ENCODE data around the gene ZBTB47.

The ZBTB47 gene

DNA sequence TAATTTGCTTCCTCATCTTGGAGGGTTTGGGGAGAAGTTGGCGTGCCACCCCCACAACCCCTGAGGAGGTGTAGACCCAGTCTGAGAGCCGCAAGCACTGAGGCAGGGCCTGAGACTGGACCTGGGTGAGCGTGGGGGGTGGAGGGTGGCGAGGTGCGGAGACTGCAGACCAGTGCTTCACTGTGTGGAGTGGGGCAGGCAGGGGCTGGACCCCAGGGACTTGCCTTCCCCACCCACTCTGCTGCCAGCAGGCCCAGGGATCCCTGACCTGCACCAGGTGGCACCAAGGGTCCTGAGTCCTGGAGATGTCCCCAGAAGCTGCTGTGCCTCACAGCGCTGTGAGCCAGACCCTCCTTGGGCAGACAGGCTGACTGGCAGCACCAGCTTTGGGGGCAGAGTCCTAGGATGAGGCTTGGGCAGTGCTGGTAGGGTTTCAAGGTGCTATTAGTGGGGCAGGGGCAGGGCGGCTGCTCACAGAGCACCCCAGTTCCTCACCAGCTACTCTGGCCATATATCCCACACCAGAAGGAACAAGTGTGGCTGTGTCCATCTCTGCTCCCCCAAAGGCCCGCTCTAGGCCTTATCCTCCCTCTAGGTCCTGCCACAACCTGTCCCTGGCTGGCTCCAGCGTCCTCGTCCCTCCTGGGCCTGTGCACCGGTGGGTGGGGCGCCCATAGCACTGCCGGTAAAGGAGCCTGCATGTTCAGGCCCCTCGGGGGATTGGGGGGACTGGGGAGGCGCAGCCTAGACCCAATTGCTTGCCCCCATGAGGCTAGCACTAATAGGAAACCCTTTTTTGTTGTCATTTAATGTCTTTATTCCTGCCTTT, 11.8 kb downstream of the ZBTB47 start:
- DNase-seq (ENCODE audit: low read depth in 2 of 2) = no peak

DNA sequence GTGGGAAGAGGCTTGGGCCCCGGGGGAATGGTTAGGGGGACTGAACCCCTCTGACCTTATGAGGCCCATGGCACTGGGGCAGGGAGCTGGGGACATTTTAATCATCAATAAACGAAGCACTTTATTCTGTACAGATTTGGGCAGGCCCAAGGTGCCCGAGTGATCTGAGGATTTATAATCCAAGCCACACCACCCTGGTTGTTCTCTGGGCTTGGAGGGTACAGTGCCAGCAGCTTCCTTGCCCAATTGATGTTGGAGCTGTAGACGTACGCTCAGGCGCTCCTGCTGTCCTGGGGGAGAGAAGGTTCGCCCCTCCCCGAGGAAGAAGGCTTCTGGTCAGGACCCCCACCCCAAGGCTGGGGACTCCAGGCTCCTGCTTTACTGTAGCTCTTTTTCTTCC, 12.5 kb downstream of the ZBTB47 start:
- no peak for DNase-seq (ENCODE audit: low read depth in 2 of 2)

DNA sequence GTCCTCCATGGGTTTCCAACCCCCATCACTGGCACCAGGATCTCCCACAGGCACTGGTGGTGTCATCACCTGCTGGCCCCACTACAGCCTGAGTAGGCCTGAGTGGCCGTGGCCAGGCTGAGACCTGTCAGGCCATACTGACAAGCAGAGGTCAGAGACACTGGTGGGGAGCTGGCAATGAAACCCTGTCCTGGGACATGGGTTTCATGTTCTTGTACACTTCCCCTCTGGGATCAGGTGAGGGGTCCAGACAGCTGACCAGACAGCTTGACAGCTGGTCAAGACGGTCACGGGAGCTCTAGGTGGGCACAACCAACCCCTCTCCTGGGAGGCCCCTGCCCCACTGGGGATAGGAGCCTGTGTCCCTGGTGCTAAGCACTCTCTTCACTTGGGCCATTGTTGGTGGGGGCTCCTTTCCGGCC, 13.1 kb downstream of the ZBTB47 start:
- no peak for DNase-seq (ENCODE audit: low read depth in 2 of 2)

DNA sequence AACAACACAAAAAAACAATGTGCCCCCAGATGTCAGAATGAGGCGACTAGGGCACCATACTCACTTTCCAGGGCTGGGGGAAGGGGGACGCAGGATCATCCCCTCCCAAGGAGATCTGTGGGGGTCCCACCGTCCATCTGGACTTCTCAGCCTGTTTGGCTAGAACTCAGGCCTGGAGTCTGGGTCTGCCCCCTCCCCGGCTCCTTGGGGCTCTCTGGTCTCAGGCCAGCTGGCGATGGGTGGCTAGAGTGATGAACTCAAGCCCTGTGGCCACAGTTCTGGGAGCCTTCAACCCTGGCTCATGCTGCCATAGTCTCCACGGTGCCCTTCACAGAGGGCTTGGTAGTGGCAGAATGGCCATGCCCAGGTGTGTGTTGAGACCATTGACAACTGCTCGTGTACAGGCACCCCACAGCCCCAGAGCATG, 13.6 kb downstream of the ZBTB47 start:
- DNase-seq (ENCODE audit: low read depth in 2 of 2) = no peak

DNA sequence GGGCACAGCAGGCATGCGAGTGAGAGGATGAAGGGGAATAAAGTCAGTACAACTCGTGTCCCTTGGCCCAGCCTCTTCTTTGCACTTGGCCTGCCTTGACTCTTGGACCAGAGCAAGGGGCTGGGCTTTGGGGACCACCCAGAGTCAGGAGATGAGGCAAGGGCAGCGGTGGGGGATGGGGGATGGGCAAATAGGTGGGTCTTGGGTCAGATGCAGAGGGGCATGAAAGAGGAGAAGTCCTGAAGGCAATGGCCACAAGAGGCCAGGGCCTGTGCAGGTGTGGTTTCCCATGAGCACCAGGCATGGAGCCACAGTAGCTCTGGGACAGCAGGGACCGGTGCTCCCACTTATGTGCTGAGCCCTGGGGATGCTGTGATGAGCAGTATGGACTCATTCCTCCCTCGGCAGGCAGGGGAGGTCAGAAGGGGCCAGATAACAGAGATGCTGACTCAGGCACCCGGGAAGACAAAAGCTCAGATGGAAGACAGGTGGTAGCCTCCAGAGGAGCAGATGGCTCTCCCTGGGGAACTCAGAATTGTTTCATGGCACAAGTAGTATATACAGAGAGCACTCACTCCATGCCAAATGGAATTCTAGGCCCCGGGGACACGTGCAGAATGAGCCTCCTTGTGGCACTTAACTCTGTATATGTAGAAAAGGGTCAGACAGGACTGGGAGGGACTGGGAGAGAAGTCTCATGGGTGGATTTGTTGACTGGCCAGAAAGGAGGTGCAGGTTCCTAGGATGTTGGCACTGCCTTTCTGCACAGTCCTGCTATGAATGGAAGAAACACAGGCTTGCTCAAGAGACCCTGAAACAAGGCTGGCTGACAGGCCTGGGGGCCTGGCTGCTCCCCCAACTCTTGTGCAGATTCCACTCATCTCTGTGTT, 14.3 kb downstream of the ZBTB47 start:
- no peak for DNase-seq (ENCODE audit: low read depth in 2 of 2)

DNA sequence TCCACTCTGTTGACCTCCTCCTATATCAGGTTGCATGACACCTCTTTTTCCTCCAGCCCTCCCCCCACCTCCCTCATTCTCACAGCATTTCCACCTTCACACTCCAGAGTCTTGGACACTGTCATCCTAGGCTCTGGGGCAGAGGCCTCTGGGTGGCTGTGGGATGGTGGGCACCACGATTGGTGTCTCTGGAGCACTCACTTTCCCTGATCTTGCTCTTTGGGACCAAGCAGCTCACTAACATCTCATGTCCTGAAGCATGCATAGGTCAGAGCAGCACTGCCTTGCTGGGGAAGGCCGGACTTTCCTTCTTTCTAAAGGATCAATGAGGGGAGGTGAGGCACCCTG, 14.9 kb downstream of the ZBTB47 start:
- DNase-seq (ENCODE audit: low read depth in 2 of 2) = no peak

- no peak for DNase-seq (ENCODE audit: low read depth in 2 of 2)
These were observed 15.3 kb downstream of the ZBTB47 start for GRCh38 chr3:42668793-42669217.

GRCh38 chr3:42670051-42670576, 16.6 kb downstream of the ZBTB47 start:
- DNase-seq (ENCODE audit: low read depth in 2 of 2) = no peak

DNA sequence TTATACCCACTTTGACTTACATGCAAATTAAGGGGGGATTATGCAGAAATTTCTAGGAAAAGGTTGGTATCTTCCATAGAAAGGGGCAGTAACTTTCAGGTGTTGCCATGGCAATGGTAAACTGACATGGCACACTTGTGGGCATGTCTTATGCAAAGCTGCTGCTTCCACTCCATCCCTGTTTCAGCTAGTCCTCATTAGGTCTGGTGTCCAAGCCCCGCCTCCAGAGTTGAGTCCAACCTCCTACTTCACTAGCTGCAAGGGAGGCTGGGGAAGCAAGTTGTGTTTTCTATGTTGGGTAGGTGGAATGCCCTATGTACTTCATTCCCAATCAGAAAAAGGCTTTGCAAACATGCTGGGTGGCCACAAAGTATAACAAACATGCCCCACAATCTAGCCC, 17.2 kb downstream of the ZBTB47 start:
- DNase-seq (ENCODE audit: low read depth in 2 of 2) = no peak

DNA sequence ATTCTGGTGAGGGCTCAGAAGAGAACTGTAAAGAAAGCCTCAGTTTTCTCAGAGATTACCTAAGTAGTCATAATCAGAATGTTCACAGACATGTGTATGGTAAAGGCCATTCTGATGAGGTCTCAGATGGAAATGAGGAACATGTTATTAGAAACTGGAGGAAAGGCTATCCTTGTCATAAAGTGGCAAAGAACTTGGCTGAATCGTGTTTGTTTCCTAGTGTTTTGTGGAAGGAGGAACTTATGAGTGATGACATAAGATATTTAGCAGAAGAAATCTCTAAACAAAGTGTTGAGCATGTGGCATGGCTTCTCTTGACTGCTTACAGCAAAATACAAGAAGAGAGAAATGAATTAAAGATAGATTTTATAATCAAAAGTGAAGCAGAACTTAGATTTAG, 19.0 kb downstream of the ZBTB47 start:
- DNase-seq (ENCODE audit: low read depth in 2 of 2) = no peak

DNA sequence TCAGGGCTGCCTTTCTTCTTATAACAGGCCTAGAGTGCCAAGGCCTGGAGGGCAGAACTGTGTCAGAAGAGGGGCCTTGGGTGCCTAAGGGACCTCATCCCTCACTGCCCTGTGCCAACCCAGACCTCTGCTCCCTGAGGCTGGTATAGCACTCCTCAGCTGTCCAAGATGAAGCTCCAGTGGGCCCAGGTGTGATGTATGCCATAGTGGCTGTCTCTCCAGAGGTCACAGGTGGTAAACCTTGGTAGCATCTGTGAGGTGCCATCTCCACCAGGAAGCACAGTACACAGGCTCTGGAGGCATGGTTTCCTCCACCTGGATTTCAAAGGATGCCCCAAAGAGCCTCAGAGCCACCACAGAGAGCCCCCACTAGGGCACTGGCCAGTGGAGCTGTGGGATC, 19.6 kb downstream of the ZBTB47 start:
- DNase-seq (ENCODE audit: low read depth in 2 of 2) = no peak

- no peak for DNase-seq (ENCODE audit: low read depth in 2 of 2)
These were observed 20.6 kb downstream of the ZBTB47 start for GRCh38 chr3:42674146-42674545.

- no peak for DNase-seq (ENCODE audit: low read depth in 2 of 2)
These were observed 22.4 kb downstream of the ZBTB47 start for GRCh38 chr3:42675909-42676308.

DNA sequence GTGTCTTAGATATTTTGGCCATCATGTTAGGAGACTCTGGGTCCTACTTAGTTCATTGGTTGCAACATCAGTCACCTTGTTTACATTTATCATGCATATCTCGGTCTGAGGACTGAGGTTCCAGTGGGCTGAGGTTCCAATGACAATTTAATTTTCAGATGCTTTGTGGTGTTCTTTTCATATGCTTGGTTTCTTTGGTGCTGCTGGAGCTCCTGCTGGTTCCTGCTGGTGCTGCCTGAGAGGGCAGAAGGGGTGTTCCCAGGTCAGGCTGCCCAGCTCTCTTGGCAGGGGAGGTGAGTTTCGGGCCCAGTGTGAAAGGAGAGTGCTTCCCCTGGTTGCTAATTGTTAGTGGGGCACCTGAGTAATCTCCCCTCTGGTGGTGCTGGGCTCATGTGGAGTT, 24.9 kb downstream of the ZBTB47 start:
- no peak for DNase-seq (ENCODE audit: low read depth in 2 of 2)

- DNase-seq (ENCODE audit: low read depth in 2 of 2) = no peak
These were observed 26.8 kb downstream of the ZBTB47 start for GRCh38 chr3:42680271-42680670.

GRCh38 chr3:42680806-42681205, 27.3 kb downstream of the ZBTB47 start:
- DNase-seq (ENCODE audit: low read depth in 2 of 2) = no peak

DNA sequence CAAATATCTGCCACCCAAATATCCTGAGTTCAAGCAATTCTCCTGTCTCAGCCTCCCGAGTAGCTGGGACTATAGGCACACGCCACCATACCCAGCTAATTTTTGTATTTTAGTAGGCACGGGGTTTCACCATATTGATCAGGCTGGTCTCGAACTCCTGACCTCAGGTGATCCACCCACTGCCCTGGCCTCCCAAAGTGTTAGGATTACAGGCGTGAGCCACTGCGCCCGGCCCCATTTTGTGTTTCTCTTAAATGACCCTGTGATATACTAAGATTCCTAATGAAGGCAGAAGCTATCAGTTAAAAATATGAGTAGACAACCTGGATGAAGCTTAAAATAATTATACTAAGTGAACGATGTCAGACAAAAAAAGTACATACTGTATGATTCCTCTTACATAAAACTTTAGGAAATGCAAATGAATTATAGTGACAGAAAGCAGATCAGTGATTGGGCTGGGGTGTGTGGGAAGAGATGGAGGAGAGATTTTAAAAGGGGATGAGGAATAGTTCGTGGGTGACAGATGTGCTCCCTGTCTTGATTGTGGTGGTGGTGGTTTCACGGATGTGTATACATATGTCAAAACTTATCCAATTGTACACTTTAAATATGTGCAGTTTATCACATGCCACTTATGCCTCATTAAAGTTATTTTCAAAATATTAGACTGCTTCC, 28.0 kb downstream of the ZBTB47 start:
- DNase-seq (ENCODE audit: low read depth in 2 of 2) = no peak

DNA sequence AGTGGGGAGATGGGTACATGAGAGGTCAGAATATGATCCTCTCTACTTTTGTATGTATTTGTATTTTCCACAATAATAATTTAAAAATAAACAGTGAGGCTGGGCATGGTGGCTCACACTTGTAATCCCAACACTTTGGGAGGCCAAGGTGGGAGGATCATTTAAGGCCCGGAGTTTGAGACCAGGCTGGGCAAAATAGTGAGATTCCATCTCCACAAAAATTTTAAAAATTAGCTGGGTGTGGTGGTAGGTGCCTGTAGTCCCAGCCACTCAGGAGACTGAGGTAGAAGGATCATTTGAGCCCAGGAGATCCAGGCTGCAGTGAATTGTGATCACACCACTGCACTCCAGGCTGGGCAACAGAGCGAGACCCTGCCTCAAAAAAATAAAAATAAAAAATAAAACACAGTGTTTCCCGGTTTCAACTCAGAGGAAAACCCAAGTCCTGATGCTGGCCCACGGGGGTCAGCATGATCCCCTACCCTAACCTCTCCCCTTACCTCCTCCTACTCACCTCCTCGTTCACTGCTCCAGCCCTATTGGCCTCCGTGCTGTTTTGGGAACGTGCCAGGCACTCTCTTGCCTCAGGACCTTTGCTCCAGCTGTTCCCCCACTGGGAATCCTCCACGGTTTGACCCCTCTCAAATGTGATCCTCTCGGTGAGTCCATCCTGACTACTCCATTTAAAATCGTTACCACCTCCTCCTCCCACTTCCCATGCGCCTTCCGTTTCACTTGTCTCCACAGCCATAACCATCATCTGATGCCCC, 29.0 kb downstream of the ZBTB47 start:
- no peak for DNase-seq (ENCODE audit: low read depth in 2 of 2)

DNA sequence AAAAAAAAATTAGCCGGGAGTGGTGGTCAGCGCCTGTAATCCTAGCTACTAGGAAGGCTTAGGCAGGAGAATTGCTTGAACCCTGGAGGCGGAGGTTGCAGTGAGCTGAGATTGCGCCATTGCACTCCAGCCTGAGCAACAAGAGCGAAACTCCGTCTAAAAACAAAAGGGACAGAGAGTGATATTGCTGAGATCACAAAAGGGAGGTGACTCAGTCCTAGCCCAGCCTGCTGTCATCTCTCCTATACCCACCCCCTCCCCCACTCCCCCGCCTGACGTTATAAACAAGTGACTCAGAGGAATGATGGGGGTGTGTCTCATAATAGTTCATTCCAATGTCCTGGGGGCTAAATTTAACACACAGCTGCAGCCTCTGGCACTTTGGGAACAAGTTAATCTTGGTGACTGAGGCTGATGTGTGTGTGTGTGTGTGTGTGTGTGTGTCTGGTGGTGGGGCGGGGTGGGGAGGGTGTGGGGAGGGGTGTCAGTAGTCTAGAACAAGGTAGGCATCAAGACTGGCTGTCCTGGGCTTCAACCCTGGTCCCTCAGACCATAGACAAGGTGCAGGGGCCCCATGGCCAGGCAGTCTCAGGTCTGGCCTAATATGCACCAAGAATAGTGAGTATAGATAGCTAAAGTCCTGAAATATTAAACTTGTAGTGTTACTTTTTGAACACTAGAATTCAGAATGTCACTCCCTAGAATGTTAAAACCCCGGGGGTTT, 30.5 kb downstream of the ZBTB47 start:
- peak; percentile 20 to 54 for DNase-seq (ENCODE audit: low read depth in 2 of 2)

GRCh38 chr3:42684632-42685362, 31.3 kb downstream of the ZBTB47 start:
- DNase-seq (ENCODE audit: low read depth in 2 of 2) = no peak

All from stimulated activated CD8-positive, alpha-beta memory T cell treated with anti-CD3 and anti-CD28 coated beads, Interleukin-2, amount 100 ng/mL, for 48 hours (primary cell).